AG09309 (cell line): Measurements from ENCODE around the gene DCBLD1.

Source experiments
- DNase-seq: peaks from one replicate; pipeline ENCODE4 v3.0.0-alpha.2; 2010; ENCODE audit warnings: low read depth
- H3K4me3 ChIP-seq: 2 replicates; pipeline ENCODE4 v1.5.1; 2011; ENCODE audit warnings: mild to moderate bottlenecking, low read depth, low read length, moderate library complexity; ENCODE audit not compliant: control insufficient read depth
- CTCF ChIP-seq: IDR thresholded peaks from 2 replicates; pipeline ENCODE4 v1.5.1; 2011; ENCODE audit warnings: mild to moderate bottlenecking, low read depth, low read length, inconsistent platforms; ENCODE audit not compliant: insufficient read depth, control insufficient read depth; ENCODE audit errors: missing control alignments

The DCBLD1 gene

DNA sequence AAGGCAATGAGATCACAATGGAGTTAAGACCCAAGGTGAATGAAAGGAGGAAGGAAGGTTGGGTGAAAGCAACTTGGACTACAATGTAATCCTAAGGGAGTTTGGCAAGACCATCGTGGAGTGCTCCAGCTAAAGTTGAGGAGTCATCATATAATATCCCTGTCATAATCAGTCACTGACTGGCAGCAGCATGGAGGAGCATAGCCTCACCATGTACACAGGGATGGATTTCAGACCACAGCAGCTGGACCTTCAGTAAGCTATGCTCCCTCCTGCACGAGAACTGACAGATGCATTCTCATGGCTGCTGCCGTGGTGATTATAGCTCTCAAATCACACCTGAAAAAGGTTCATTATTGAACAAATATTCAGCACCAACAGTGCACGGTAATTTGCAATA lies 76.8 kb downstream of the DCBLD1 start:
- TF ChIP-seq CTCF = no peak
- DNase-seq = no peak
- no peak overlapping the region for H3K4me3 ChIP-seq

GRCh38 chr6:117561128-117561527 lies 78.7 kb downstream of the DCBLD1 start:
- TF ChIP-seq CTCF = no peak
- no peak for DNase-seq
- no peak overlapping the region for H3K4me3 ChIP-seq

- DNase-seq = no peak
- TF ChIP-seq CTCF = no peak
- no peak overlapping the region for H3K4me3 ChIP-seq
Observed at GRCh38 chr6:117564681-117565080, 82.2 kb downstream of the DCBLD1 start.

GRCh38 chr6:117568247-117568646 lies 85.8 kb downstream of the DCBLD1 start:
- no peak overlapping the region for H3K4me3 ChIP-seq
- no peak for DNase-seq
- TF ChIP-seq CTCF = no peak

DNA sequence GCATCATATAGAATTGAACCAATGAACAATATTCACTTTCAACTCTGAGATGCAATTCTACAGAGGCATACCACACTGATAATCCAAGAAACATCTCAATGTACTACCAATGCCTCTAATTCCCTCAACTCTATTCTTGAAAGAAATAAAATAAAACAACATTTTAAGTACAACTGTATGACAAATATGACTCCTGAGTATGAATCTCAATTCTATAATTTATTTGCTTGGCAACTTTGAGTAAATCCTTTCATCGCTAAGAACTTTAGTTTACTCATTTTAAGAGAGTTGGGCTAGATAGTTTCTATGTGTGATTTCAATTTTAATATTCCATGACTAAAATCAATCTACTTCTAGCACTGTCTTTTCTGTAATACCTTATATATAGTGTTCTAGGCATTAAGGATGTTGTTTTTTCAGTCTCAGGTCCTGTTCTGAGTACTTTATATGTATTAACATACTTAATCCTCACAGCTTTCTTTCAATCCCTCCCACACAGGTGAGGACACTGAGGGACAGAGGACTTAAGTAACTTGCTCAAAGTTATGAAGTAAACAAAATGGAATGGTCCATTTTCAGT lies 86.4 kb downstream of the DCBLD1 start:
- no peak for TF ChIP-seq CTCF
- DNase-seq = no peak
- no peak overlapping the region for H3K4me3 ChIP-seq

DNA sequence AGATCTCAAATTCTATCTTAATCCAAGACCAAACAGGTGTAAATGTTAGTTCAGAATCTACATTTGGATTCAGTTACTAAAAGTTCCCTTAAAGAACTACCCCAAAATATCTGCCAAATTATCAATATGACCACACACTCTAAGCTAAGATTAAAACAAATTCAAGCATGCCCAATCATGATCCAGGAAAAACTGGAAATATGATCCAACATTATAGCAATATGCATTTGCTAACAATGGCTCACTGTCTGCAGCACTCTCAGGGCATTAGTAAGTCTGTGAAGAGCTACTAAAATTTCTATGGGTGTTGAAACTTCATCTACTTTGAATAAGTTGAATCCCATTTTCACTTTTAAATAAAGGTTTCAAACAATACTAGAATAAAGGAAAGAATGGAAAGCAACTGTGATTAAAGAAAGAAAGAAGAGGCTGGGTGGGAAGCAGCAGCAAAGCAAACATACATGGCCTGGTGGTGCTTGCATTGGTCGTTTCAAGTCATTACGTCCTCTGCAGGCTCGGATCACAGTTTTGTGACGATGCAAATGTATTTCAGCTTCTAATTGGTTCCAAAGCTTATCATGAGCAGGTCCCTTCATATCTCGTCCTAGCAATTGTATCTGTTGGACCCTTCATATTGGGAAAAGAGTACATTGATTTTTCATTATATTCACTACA lies 90.7 kb downstream of the DCBLD1 start:
- no peak for DNase-seq
- TF ChIP-seq CTCF = no peak

More for the DNA sequence above, 90.7 kb downstream of the DCBLD1 start:
- no peak overlapping the region for H3K4me3 ChIP-seq
